OCI-LY1 (cell line): ENCODE measurements around the gene SNTG2.

Experiments
- H2AFZ ChIP-seq: fragments of 200-600 bp; sonication (generic), shearing (Covaris generic); 2 replicates; pipeline ENCODE4 v1.6.0; 2014; ENCODE audit warnings: antibody characterized with exemption, mild to moderate bottlenecking, low read length
- H3F3A ChIP-seq: fragments of 200-600 bp; sonication (generic), shearing (Covaris generic); 2 replicates; pipeline ENCODE4 v1.6.0; 2014; ENCODE audit warnings: mild to moderate bottlenecking, antibody characterized with exemption, low read length, moderate library complexity; ENCODE audit not compliant: insufficient read depth
- H3K27ac ChIP-seq: fragments of 200-600 bp; sonication (generic); 2 replicates; pipeline ENCODE4 v1.5.1; 2014; ENCODE audit warnings: low read length, mixed run types, mild to moderate bottlenecking, low read depth; ENCODE audit not compliant: poor library complexity, severe bottlenecking
- H3K27me3 ChIP-seq: fragments of 200-600 bp; sonication (generic); 2 replicates; pipeline ENCODE4 v1.6.0; 2014; ENCODE audit warnings: antibody characterized with exemption, mild to moderate bottlenecking, low read length, moderate library complexity; ENCODE audit not compliant: insufficient read depth
- H3K36me3 ChIP-seq: fragments of 200-600 bp; sonication (generic); 2 replicates; pipeline ENCODE4 v1.6.1; 2014; ENCODE audit warnings: mild to moderate bottlenecking, antibody characterized with exemption, low read length, moderate library complexity, mixed read lengths; ENCODE audit not compliant: insufficient read depth
- H3K4me1 ChIP-seq: fragments of 200-600 bp; sonication (generic); 2 replicates; pipeline ENCODE4 v1.5.1; 2014; ENCODE audit warnings: mild to moderate bottlenecking, low read length, moderate library complexity; ENCODE audit not compliant: insufficient read depth, severe bottlenecking
- H3K4me2 ChIP-seq: fragments of 200-600 bp; sonication (generic), shearing (Covaris generic); 2 replicates; pipeline ENCODE4 v1.6.1; 2014; ENCODE audit warnings: low read length
- H3K4me3 ChIP-seq: fragments of 200-600 bp; sonication (generic); 2 replicates; pipeline ENCODE4 v1.5.1; 2014; ENCODE audit warnings: low read length, low read depth, mild to moderate bottlenecking, mixed read lengths; ENCODE audit not compliant: poor library complexity, severe bottlenecking
- H3K79me2 ChIP-seq: fragments of 200-600 bp; shearing (Covaris generic); 2 replicates; pipeline ENCODE4 v1.6.1; 2016; ENCODE audit warnings: mixed run types, low read length, mixed read lengths; ENCODE audit not compliant: insufficient read depth
- H3K9ac ChIP-seq: fragments of 200-600 bp; sonication (generic), shearing (Covaris generic); 2 replicates; pipeline ENCODE4 v1.6.1; 2014; ENCODE audit warnings: mild to moderate bottlenecking, low read length, mixed read lengths
- H3K9me2 ChIP-seq: fragments of 200-600 bp; sonication (generic), shearing (Covaris generic); 2 replicates; pipeline ENCODE4 v1.6.1; 2014; ENCODE audit warnings: low read depth, mild to moderate bottlenecking, low read length, mixed read lengths
- H3K9me3 ChIP-seq: fragments of 200-600 bp; shearing (Covaris generic); 2 replicates; pipeline ENCODE4 v1.6.1; 2014; ENCODE audit warnings: low read length, mixed read lengths
- H4K20me1 ChIP-seq: fragments of 200-600 bp; sonication (generic), shearing (Covaris generic); 2 replicates; pipeline ENCODE4 v1.6.0; 2016; ENCODE audit warnings: mild to moderate bottlenecking, low read length; ENCODE audit not compliant: insufficient read depth
- EZH2 ChIP-seq: fragments of 200-600 bp; sonication (generic), shearing (Covaris generic); IDR thresholded peaks from 2 replicates; pipeline ENCODE4 v1.8.0; 2017; ENCODE audit warnings: borderline replicate concordance, mixed run types, mild to moderate bottlenecking, antibody characterized with exemption, low read length, moderate library complexity, mixed read lengths
- TF ChIP-seq, protein P1 (sequence below): fragments of 200-600 bp; sonication (generic), shearing (Covaris generic); IDR thresholded peaks from 2 replicates; pipeline ENCODE4 v1.5.1; 2017; ENCODE audit warnings: mild to moderate bottlenecking, antibody characterized with exemption, low read length, moderate library complexity, mixed read lengths

Gene SNTG2

DNA sequence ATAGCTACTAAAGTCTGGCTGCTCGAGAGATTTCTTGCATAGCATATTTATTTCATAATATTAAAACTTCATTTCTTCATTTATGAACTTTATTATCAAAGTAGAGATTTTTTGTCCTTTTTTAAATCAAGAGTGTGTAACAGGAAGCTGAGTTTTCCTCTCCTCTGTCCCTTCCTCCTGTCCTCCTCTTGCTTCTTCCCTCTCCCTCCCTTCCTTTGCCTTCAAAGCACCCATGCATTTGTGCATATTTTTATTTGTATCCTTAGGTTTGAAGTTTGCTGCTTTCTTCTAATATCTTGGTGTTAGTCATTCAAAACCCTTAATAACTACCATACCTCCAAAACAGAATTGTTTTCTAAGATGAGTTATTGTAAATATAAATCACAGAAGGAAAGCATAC lies 174.6 kb downstream of the SNTG2 start:
- Histone ChIP-seq H3K36me3 (no peaks in the 10 kb centered on the region), H3K4me3 (no peak overlapping the region), H3K9ac (no peak overlapping the region), H3K4me1 (no peaks in the 10 kb centered on the region), H3F3A (no peaks in the 10 kb centered on the region), H3K27ac (no peak overlapping the region), H2AFZ (no peak overlapping the region), H3K27me3 (no peaks in the 10 kb centered on the region), H4K20me1 (no peaks in the 10 kb centered on the region), H3K9me2 (no peaks in the 10 kb centered on the region), H3K9me3 (no peaks in the 10 kb centered on the region), H3K79me2 (no peaks in the 10 kb centered on the region), H3K4me2 (no peak overlapping the region)
- TF ChIP-seq, protein P1, sequence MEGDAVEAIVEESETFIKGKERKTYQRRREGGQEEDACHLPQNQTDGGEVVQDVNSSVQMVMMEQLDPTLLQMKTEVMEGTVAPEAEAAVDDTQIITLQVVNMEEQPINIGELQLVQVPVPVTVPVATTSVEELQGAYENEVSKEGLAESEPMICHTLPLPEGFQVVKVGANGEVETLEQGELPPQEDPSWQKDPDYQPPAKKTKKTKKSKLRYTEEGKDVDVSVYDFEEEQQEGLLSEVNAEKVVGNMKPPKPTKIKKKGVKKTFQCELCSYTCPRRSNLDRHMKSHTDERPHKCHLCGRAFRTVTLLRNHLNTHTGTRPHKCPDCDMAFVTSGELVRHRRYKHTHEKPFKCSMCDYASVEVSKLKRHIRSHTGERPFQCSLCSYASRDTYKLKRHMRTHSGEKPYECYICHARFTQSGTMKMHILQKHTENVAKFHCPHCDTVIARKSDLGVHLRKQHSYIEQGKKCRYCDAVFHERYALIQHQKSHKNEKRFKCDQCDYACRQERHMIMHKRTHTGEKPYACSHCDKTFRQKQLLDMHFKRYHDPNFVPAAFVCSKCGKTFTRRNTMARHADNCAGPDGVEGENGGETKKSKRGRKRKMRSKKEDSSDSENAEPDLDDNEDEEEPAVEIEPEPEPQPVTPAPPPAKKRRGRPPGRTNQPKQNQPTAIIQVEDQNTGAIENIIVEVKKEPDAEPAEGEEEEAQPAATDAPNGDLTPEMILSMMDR, result no peak
- no peak for TF ChIP-seq EZH2

DNA sequence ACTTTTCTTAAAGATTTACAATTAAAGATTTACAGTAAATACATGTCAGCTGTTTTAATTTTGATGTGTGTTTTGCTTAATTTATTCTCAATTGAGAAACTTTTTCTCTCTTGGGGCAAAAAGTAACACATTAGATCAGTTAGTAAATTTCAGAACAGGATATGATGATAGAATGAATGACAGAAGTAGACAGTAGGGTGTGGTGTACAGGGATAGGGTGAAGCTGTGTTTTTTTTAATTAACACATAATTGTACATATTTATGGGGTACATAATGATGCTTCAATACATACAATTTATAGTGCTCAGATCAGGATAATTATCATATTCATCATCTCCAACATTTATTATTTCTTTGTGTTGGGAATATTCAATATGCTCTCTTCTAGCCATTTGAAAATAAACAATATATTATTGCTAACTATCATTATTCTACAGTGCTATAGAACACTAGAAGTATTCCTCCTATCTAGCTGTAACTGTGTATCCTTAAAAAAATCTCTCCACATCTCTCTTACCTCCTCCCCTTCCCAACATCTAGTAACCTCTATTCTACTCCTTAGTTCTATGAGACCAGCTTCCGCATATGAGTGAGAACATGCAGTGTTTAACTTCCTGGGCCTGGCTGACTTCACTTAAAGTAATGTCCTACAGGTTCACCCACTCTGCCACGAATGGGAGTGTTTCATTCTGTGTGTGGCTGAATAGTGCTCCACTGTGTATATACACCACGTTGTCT lies 175.2 kb downstream of the SNTG2 start:
- no peak overlapping the region for H3K4me3 ChIP-seq
- H3K9ac ChIP-seq, result no peak overlapping the region
- no peaks in the 10 kb centered on the region for H3K9me2 ChIP-seq
- no peaks in the 10 kb centered on the region for H3K9me3 ChIP-seq
- H4K20me1 ChIP-seq, result no peaks in the 10 kb centered on the region
- no peaks in the 10 kb centered on the region for H3K4me1 ChIP-seq
- no peaks in the 10 kb centered on the region for H3K79me2 ChIP-seq
- no peaks in the 10 kb centered on the region for H3K27me3 ChIP-seq
- no peaks in the 10 kb centered on the region for H3K36me3 ChIP-seq
- no peaks in the 10 kb centered on the region for H3F3A ChIP-seq
- no peak overlapping the region for H3K27ac ChIP-seq
- H3K4me2 ChIP-seq, result no peak overlapping the region
- H2AFZ ChIP-seq, result no peak overlapping the region
- TF ChIP-seq, protein P1, result no peak
- no peak for TF ChIP-seq EZH2

- no peak overlapping the region for H3K9ac ChIP-seq
- no peaks in the 10 kb centered on the region for H3K9me2 ChIP-seq
- H3F3A ChIP-seq, result no peaks in the 10 kb centered on the region
- H3K4me2 ChIP-seq, result no peak overlapping the region
- H3K4me3 ChIP-seq, result no peak overlapping the region
- no peaks in the 10 kb centered on the region for H3K27me3 ChIP-seq
- no peaks in the 10 kb centered on the region for H4K20me1 ChIP-seq
- no peaks in the 10 kb centered on the region for H3K4me1 ChIP-seq
- no peak overlapping the region for H3K27ac ChIP-seq
- no peak overlapping the region for H2AFZ ChIP-seq
- TF ChIP-seq, protein P1, result no peak
- no peak for TF ChIP-seq EZH2
- no peaks in the 10 kb centered on the region for H3K79me2 ChIP-seq
- H3K9me3 ChIP-seq, result no peaks in the 10 kb centered on the region
- H3K36me3 ChIP-seq, result no peaks in the 10 kb centered on the region
Observed at GRCh38 chr2:1129982-1130381, 179.3 kb downstream of the SNTG2 start.
